Activated CD8-positive, alpha-beta memory T cell treated with anti-CD3 and anti-CD28 coated beads for 36 hours (primary cell): Measurements from ENCODE around the gene HIPK3. TPM values are rescaled to one million over a fixed set of nuclear protein-coding genes. Genes with fewer than 3 reads are reported as not detected.
"Not testable (repeated sequence)": the region's sequence is repeated elsewhere in the genome, so short reads cannot be mapped to it uniquely, and the experiment has no call there.

Experiments used
- CTCF ChIA-PET: fragments of 350-600 bp; sonication (Branson Sonifier 250); formaldehyde crosslinking; loops from one replicate; lab custom pipeline; 2021; ENCODE audit warnings: antibody characterized with exemption; lab: Charles Lee
- POLR2A ChIA-PET: fragments of 350-600 bp; sonication (Branson Sonifier 250); formaldehyde crosslinking; loops from one replicate; lab custom pipeline; 2021; ENCODE audit warnings: antibody characterized with exemption; lab: Charles Lee
- total RNA-seq, 2 experiments: library from RNA; stranded (reverse); gene quantifications; one replicate each; pipeline ENCODE4 v1.2.3, GENCODE V29; 2021

HIPK3 gene
- total RNA-seq, 2 experiments from 2014 or later: 41.2 to 43.8 TPM

- ChIA-PET POLR2A (no interaction called here), CTCF (no interaction called here)
Observed at GRCh38 chr11:33292311-33292710, 35.1 kb downstream of the HIPK3 start.

GRCh38 chr11:33294224-33294623, 37.0 kb downstream of the HIPK3 start:
- ChIA-PET CTCF (no interaction called here), POLR2A (no interaction called here)

DNA sequence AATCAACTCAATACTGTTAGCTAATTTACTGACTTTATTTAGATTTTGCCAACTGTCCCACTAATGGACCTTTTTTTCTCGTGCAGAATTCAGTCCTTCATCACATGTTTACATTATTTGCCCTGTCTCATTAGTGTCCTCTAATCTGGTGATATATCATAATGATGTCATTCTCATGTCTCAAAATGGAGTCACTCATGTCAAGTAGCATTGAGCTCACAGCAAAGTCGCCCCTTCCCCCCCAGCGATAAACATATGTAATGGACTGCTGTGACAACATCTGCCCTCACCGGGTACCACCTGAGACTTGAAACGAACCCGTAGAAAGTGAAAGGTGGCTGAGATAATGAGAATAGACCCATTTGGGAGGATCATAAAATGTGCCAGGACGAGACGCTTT, 37.6 kb downstream of the HIPK3 start:
- POLR2A ChIA-PET: no interaction called here

DNA sequence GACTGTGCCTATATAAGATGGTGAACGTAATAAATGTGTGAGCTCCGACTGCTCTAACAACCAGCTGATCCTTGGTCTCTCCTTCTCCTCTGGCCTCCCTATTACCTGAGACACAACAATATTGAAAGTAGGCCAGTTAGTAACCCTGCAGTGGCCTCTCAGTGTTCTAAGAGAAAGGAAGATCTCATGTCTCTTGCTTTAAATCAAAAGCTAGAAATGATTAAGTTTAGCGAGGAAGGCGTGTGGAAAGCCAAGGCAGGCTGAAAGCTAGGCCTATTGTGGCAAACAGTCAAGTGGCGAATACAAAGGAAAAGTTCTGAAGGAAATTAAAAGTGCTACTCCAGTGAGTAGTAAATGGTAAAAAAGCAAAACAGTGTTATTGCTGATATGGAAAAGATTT, 39.5 kb downstream of the HIPK3 start:
- CTCF ChIA-PET: interaction anchor here (0.7 kb wide), 1 partner anchor 363 kb away, joined by 3 read pairs; no protein-coding TSS in a partner anchor
- POLR2A ChIA-PET: no interaction called here

More for the DNA sequence above, 37.6 kb downstream of the HIPK3 start:
- CTCF ChIA-PET: no interaction called here

DNA sequence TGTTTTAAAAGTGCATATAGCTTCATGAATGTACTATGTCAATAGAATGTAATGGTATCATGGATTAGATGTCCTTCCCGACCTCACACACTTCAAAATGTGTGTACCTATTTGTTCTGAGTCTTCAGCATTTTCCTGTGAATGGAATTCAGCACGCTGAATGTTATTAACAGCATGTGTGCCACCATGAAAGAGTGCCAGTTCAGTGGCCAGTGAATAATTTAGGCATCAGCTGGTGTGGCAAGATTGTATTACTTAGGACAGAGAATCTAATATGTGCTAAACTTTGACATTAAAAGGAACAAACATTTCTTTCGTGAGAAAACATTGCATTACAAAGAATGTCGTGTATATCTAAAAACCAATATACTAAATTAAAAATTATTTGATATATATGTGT, 46.4 kb downstream of the HIPK3 start:
- ChIA-PET CTCF (no interaction called here), POLR2A (no interaction called here)

DNA sequence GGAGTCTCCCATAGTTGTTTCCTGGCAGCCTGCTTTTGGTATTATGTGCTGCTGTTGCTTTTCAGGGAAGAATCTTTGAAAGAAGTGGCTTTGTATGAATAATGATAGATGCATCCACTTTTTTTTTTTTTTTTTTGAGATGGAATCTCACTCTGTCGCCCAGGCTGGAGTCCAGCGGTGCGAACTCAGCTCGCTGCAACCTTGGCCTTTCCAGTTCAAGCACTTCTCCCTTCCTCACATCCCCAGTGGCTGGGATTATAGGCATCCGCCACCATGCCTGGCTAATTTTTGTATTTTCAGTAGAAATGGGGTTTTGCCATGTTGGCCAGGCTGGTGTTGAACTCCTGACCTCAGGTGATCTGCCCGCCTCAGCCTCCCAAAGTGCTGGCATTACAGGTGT, 49.6 kb downstream of the HIPK3 start:
- CTCF ChIA-PET, POLR2A ChIA-PET: not testable (repeated sequence)

DNA sequence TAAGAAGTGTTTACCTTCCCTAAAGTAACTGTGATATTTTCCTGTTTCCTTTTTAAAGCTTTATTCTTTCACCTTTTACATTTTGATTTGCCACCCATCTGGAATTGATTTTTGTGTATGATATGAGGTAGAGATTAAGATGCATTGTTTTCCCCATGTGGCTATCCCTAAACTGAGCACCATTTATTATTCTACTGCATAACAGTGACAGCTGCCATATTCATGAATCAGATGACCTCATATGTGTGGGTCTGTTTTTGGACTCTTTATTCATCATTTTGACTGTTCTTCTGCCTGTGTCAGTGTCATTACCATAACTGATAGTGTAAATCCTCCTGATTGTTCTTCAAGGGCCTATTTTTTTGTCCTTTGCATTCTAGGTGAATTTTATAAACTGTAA, 50.8 kb downstream of the HIPK3 start:
- ChIA-PET CTCF (no interaction called here), POLR2A (no interaction called here)

DNA sequence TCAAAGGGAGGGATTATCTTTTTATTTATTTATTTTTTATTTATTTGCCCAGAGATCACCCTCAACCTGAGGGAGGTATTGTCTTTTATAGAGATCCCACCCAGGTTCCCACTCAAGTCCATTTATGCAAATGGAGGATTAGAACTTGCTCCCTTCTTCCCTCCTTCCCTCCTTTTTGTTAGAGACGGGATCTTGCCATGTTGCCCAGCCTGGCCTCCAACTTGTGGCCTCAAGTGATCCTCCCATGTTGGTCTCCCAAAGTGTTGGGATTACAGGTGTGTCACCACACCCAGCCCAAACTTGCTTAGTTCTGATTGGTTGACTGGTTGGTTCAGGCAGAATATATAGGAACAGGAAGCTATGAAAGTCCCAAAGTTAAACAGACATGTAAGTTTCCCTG, 51.9 kb downstream of the HIPK3 start:
- POLR2A ChIA-PET: interaction anchor here (0.6 kb wide), 1 partner anchor 26 kb away, joined by 3 read pairs; no protein-coding TSS in a partner anchor

DNA sequence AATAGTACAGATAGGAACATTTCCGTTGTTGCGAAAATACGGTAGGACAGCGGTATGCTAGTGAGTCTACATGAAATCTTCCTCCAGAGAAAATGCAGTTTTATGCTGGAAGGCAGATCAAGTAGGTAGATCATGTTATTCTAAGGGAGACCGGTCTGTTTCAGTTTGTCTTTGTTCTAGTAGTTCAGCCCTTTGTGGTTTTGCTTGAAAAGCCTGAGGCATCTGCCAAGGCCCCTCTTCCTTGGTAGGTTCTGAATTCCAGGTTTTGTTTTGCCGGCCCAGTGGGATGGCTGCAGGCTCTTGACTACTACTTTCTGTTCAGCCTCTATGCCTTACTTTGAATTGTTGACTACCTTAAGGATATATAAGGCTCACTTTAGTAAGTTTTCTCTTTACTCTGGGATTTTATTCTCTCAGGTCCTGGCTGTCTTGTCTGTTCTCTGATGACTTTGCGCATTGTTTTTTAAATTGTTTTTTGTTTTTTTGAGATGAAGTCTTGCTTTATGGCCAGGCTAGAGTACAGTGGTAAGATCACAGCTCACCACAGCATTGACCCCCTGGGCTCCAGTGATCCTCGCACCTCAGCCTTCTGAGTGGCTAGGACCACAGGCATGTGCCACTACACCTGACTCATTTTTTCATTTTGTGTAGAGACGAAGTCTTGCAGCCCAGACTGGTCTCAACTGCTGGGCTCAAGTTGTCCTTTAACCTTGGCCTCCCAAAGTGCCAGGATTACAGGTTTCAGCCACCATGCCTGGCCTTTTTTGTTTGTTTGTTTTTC, 53.7 kb downstream of the HIPK3 start:
- ChIA-PET CTCF (no interaction called here), POLR2A (no interaction called here)

More for the DNA sequence above, 51.9 kb downstream of the HIPK3 start:
- CTCF ChIA-PET: no interaction called here

- ChIA-PET POLR2A (no interaction called here), CTCF (no interaction called here)
Observed at GRCh38 chr11:33311680-33312079, 54.5 kb downstream of the HIPK3 start.

DNA sequence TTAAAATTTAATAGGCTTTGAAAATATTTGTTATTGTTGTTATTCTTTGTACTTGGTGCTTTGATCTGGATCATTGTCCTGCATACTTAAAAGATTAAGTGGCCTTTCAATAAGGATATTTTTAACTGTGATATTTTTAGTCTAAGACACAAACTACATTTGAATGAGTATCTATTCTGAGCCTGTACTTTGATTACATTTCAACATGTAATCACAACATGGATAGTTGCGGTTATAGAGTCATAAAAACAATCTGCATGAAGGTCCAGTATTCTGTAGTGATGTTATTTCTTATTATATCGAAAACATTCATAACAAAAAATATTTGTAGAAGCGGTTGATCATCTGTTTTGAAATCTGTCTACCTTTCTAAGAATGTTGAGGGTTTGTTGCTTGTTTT, 58.6 kb downstream of the HIPK3 start:
- ChIA-PET CTCF (interaction anchor here (1.0 kb wide), 1 partner anchor 15 kb away, joined by 3 read pairs; no protein-coding TSS in a partner anchor), POLR2A (no interaction called here)

DNA sequence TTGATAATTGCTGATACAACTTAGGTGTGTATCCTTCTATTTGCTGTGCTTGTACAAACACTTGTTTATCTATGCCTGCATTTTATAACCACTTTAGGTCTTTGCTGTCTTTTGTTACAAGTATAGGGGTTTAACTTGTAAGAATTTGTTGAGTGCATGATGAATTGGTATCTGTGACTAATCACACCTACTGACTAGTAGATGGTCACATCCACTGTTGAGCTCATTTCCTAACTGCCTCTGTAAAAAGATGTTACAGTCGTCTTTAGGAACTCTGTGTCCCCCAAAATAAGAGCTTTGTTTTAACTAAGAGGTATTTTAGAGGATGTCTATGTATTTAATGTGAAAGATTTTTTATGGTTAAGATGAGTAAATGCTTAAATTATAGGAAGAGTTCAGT, 60.5 kb downstream of the HIPK3 start:
- CTCF ChIA-PET: no interaction called here
- POLR2A ChIA-PET: interaction anchor here (0.7 kb wide), 1 partner anchor 306 kb away, joined by 8 read pairs; no protein-coding TSS in a partner anchor

DNA sequence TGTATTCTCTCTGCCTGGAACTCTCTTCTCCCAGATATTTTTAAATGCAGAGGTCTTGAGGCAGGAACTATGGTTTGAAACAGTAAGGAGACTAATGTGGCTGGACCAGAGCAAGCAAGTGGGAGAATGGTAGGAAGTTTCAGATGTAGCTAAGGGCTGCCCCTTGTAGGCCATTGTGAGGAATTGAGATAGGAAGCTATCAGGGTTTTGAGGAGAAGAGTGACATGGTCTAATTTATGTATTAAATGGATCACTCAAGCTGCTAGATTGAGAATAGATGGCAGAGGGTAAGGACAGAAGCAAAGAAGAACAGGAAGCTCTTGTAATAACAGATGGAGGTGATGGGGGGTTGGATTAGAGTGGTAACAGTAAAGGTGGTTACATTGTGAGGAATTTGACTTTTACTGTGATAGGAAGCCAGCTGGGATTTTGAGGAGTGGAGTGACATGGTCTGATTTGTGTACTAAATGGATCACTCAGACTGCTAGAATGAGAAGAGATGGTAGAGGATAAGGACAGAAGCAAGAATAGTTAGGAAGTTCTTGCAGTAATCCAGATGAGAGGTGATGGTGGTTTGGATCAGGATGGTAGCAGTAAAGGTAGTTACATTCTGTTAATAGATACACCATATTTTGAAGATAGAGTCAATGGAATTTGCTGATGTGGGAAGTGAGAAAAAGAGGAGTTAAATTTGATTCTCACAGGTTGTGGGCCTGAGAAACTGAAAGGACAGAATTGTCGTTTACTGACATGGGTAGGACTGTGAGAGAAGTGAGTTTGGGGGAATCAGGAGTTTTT, 63.0 kb downstream of the HIPK3 start:
- ChIA-PET CTCF (interaction anchor here (0.6 kb wide), 1 partner anchor 154 kb away, joined by 3 read pairs; no protein-coding TSS in a partner anchor), POLR2A (no interaction called here)

DNA sequence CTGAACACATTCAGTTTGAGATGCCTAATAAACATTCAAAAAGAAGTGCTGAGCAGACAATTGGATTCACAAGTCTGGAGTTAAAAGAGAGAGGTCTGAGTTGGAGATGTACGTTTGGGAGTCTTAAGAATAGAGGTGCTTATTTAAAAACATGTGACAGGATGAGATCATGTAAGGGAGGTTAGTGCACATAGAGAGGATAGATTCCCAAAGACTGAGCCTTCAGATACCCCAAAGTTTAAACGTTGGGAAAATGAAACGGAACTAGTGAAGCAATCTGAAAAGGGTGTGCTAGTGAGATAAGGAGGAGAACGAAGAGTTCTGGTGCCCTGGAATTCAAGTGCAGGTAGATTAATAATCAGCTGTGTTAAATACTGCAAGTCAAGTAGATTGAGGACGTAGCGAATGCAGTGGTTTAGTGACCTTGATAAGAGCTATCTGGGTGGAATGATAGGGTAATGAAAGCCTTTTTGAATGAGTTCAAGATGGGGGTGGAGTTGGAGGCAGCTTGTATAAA, 63.7 kb downstream of the HIPK3 start:
- POLR2A ChIA-PET: no interaction called here

DNA sequence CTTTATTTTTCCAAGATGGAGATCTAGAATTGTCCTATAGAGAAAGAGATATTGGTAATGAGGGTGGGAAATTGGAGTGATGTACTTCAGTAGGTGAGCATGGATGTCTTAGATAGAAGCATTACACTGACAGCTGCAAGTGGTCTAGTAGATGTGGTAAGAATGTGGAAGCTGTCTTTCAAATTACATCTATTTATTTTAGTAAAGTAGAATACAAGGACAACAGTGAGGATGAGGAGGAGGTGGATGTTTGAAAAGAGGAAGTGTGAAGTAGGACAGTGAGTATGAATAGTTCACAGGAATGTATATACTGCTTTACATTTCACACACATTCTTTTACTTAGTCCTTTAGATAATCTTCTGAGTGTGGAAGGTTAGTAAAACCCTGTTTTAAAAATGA, 64.2 kb downstream of the HIPK3 start:
- CTCF ChIA-PET: no interaction called here

More for the DNA sequence above, 63.7 kb downstream of the HIPK3 start:
- CTCF ChIA-PET: no interaction called here

GRCh38 chr11:33323421-33323820, 66.2 kb downstream of the HIPK3 start:
- ChIA-PET CTCF (no interaction called here), POLR2A (no interaction called here)

More for the DNA sequence above, 64.2 kb downstream of the HIPK3 start:
- POLR2A ChIA-PET: no interaction called here

DNA sequence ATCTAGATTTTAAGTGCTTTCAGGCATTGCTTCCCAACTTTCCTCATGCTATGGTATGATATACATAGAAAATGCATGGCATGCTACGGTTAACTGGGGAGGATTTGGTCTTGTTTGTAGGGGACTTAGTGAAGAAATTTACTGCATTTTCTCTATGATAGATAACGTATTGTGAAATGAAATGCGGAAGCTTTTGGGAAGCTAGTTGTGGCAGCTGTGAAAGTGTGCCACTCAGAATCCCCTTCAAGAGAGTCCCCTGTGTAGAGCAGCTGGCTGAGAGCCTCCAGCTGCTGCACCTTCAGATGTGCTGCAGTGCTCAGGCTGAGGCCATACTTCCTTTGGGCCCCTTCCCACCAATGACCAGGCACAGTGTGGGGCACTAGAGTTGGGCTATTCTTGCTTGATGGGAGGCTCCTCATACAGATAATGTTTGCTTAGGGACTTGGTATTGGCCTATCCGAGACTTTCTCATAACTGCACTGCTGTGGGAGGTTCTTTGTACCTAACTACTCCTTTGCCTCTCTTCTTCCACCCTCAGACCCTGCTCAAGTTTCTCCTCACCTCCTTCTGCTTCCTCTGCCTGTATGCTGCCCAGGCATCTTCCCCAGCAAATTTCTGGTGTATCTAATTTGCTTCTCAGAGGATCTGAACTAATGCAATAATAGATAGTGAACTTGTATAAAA, 67.3 kb downstream of the HIPK3 start:
- ChIA-PET POLR2A (no interaction called here), CTCF (no interaction called here)

DNA sequence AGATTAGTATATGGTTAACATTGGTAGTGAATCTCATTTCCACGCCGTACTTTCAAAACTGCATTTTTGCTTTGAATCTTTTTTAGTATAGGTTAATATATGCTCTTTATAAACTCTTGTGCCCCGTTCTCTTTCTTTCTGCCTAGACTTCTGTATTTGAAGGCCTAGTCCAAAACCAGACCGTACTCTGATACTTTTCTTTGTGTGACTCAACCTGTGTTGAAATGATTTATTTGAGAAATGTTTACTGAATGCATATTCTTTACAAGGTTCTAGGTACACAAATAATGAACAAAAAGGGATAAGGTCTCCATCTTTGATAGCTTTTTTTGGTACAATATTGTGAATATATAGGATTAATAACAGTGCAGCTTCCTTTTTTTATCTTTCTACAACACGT, 68.3 kb downstream of the HIPK3 start:
- ChIA-PET CTCF (interaction anchor here (1.5 kb wide), 1 partner anchor 164 kb away, joined by 3 read pairs; no protein-coding TSS in a partner anchor), POLR2A (no interaction called here)

DNA sequence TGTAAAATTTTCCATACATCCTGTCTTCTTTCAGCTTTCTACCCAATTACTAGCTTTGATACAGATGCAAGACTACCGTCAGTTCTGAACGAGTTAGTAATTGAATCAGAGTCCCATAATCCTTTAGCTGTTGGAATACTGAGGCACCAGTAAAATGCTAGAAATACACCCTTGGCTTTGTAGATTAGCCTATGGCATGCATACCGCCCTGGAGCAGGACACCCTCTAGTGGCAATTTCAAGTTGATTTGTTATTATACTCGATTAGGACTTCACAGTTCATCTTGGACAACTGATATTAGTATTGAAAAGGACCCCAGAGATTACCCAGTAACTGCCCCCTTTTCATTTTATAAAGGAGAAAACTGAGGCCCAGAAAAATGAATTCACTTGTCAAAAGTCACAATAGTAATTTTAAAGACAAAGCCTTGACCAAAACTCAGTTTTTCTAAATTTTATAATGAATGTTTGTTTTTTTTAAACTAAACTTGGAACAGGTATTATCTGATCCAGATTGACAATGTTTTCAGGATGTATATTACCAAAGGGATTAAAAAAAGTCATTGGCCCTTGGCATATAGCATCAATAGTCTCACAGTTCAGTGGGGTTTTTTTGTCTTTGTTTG, 72.6 kb downstream of the HIPK3 start:
- ChIA-PET CTCF (interaction anchor here (0.6 to 1.0 kb wide), 2 partner anchors 64 to 156 kb away, joined by 3 read pairs; no protein-coding TSS in a partner anchor), POLR2A (interaction anchor here (0.7 kb wide), 1 partner anchor 12 kb away, joined by 3 read pairs; no protein-coding TSS in a partner anchor)
